Cardiac fibroblast (primary cell): ENCODE data around the gene TRAF3IP1.
A peak's percentile ranks its signal among the peaks of the same experiment; 100 is the strongest.

Experiments
- DNase-seq, 2 donors: peaks; one replicate each; pipeline versions ENCODE4 v3.0.0 to v3.0.0-alpha.2; 2010; ENCODE audit warnings: low read depth in 2 of 2
- H3K4me3 ChIP-seq, 2 donors: replicated peaks in 1 of 2; 1 replicate in 1 of 2; 2 replicates in 1 of 2; pipeline ENCODE4 v1.5.1; 2011; ENCODE audit warnings: low read depth in 2 of 2, low read length in 2 of 2, mild to moderate bottlenecking in 2 of 2, moderate library complexity in 1 of 2
- TF ChIP-seq, protein P1 (sequence below): IDR thresholded peaks from one replicate; pipeline ENCODE4 v1.5.1; 2011; ENCODE audit warnings: low read depth, mild to moderate bottlenecking, low read length, inconsistent platforms

The TRAF3IP1 gene

DNA sequence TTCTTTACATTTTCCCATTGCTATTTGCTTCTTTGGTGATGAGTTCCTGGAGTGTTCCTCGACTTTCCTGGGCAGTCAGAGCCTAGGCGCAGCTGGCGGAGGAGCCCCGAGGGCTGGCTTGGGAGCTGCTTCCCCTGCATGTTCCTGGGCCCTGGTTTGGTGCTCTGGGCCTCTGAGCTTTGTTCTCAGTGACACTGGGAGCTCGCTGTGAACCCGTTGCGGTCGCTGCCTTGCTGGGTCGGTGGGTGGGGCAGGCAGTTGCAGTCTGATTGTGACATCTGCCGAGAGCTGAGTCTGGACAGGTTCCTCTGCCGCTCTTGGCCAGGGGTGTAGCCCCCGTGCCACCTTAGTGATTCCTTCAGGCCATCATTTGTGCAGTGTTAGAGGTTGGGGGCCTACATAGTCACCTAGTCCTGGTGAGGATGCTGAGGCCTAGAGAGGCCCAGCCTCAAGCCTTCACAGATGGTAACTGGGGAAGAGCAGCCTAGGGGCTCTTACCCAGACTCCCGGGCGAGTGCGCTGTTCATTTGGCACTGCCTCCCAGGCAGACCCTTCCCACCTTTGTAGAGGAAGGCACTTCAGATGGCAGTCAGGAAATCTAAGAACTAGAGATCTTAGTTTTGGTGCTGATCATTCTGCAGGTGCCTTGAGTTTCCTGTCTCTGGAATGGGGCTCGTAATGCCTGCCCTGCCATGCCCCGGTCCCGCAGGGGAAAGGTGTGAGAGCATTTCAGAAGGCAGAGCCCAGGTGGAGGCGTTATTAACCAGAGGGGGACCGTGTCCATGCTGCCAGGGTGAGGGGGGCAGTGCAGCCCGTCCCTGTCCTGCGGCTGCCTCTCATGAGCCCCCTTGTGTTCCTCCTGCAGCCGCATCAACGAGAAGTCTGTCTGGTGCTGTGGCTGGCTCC, 114.8 kb downstream of the TRAF3IP1 start:
- peak overlapping the region in 1 of 2 donors; percentile 10 for H3K4me3 ChIP-seq
- TF ChIP-seq, protein P1, sequence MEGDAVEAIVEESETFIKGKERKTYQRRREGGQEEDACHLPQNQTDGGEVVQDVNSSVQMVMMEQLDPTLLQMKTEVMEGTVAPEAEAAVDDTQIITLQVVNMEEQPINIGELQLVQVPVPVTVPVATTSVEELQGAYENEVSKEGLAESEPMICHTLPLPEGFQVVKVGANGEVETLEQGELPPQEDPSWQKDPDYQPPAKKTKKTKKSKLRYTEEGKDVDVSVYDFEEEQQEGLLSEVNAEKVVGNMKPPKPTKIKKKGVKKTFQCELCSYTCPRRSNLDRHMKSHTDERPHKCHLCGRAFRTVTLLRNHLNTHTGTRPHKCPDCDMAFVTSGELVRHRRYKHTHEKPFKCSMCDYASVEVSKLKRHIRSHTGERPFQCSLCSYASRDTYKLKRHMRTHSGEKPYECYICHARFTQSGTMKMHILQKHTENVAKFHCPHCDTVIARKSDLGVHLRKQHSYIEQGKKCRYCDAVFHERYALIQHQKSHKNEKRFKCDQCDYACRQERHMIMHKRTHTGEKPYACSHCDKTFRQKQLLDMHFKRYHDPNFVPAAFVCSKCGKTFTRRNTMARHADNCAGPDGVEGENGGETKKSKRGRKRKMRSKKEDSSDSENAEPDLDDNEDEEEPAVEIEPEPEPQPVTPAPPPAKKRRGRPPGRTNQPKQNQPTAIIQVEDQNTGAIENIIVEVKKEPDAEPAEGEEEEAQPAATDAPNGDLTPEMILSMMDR, result no peak
- DNase-seq, result no peak

DNA sequence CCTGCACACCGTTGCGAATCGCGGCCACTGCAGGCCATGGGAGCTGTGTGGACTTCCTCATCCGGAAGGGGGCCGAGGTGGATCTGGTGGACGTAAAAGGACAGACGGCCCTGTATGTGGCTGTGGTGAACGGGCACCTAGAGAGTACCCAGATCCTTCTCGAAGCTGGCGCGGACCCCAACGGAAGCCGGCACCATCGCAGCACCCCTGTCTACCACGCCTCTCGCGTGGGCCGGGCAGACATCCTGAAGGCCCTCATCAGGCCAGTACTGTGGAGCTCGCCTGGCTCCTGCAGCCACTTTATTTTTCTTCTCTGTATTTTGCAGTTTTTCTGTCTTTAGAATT, 115.4 kb downstream of the TRAF3IP1 start:
- no peak overlapping the region for H3K4me3 ChIP-seq
- DNase-seq, result no peak
- TF ChIP-seq, protein P1, result no peak

- TF ChIP-seq, protein P1, result no peak
- peak overlapping the region in 1 of 2 donors; percentile 29 for H3K4me3 ChIP-seq
- peak; percentile 93 to 100 for DNase-seq
Measured at GRCh38 chr2:238438856-238439849, 118.8 kb downstream of the TRAF3IP1 start.

- TF ChIP-seq, protein P1, result no peak
- no peak overlapping the region for H3K4me3 ChIP-seq
- no peak for DNase-seq
Measured at GRCh38 chr2:238439917-238440316, 119.6 kb downstream of the TRAF3IP1 start.

DNA sequence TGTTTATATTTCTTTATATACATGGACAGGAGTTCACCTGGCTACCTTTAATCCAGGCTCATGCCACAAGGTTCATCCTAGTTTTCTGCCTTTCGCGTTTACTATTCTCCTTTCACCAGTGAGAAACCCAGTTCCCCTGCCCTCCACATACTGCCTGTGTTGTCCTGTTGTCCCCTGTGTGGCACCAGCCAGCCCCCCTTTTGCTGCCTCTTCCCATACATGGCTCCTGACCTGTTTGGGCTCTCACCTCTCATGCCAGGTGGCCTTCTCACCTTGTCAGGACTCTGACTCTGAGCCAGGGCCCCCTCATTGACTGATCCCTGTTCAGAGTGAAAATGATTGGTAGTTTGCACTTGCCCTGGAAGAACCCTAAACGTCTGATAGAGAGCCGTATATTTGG, 120.0 kb downstream of the TRAF3IP1 start:
- DNase-seq, result no peak
- H3K4me3 ChIP-seq, result no peak overlapping the region
- TF ChIP-seq, protein P1, result no peak

- H3K4me3 ChIP-seq, result no peak overlapping the region
- DNase-seq, result no peak
- TF ChIP-seq, protein P1, result no peak
Measured at GRCh38 chr2:238440767-238441166, 120.4 kb downstream of the TRAF3IP1 start.
